Tibial nerve (tissue), 4 donors: ENCODE measurements around the gene RNF126. TPM values are rescaled to one million over a fixed set of nuclear protein-coding genes. Genes with fewer than 3 reads are reported as not detected.

Experiments used
- DNase-seq, 2 donors: peaks; one replicate each; pipeline ENCODE4 v3.0.0-alpha.2; 2019; ENCODE audit warnings: low spot score in 2 of 2
- H3K27ac ChIP-seq, 4 donors: fragments of 200-600 bp; sonication (generic) in 3 of 4; one replicate each; pipeline ENCODE4 v1.5.1; 2017 to 2019; ENCODE audit warnings: mild to moderate bottlenecking in 1 of 4
- H3K27me3 ChIP-seq, 2 donors: fragments of 200-600 bp; sonication (generic) in 1 of 2; one replicate each; pipeline versions ENCODE4 v1.5.1 to v1.6.0; 2017 to 2019
- H3K36me3 ChIP-seq, 3 donors: fragments of 200-600 bp; sonication (generic); one replicate each; pipeline ENCODE4 v1.5.1; 2018 to 2019
- H3K4me1 ChIP-seq, 4 donors: fragments of 200-600 bp; sonication (generic) in 3 of 4; one replicate each; pipeline ENCODE4 v1.5.1; 2017 to 2019
- H3K4me3 ChIP-seq, 4 donors: fragments of 200-600 bp; sonication (generic) in 3 of 4; one replicate each; pipeline ENCODE4 v1.5.1; 2017 to 2019; ENCODE audit warnings: mild to moderate bottlenecking in 1 of 4, moderate library complexity in 1 of 4
- H3K9me3 ChIP-seq, 4 donors: fragments of 200-600 bp; sonication (generic) in 3 of 4; one replicate each; pipeline ENCODE4 v1.5.1; 2017 to 2019
- EP300 ChIP-seq, 2 donors: sonication (generic); formaldehyde crosslinking; IDR thresholded peaks; one replicate each; pipeline ENCODE4 v1.6.1; 2017; ENCODE audit warnings: antibody characterized with exemption in 2 of 2, mild to moderate bottlenecking in 1 of 2
- POLR2A ChIP-seq, 2 donors: fragments of 450-650 bp; IDR thresholded peaks; one replicate each; pipeline ENCODE4 v1.6.1; 2017; ENCODE audit warnings: antibody characterized with exemption in 2 of 2, mild to moderate bottlenecking in 2 of 2, moderate library complexity in 2 of 2
- WGBS, 2 donors: methylation state at CpG; one replicate each; pipeline ENCODE4 v1.1.5; 2018; 5-methylcytosine and 5-hydroxymethylcytosine counted together
- total RNA-seq, 4 donors: library from RNA; depleted of rRNA; stranded (reverse); fragments of >200 nt; gene quantifications; one replicate each; pipeline ENCODE4 v1.1.0, GENCODE V29; 2016
- TF ChIP-seq, protein P1 (sequence below), 5 experiments: fragments of 200-600 bp in 3 of 5; fragments of 450-650 bp in 2 of 5; sonication (generic) in 3 of 5; IDR thresholded peaks; one replicate each; pipeline ENCODE4 v1.5.1; 2016 to 2019; ENCODE audit warnings: antibody characterized with exemption in 5 of 5, mild to moderate bottlenecking in 3 of 5, moderate library complexity in 2 of 5

Gene RNF126
- total RNA-seq, 4 donors from 2014 or later, result 38.0 to 90.9 (median 55.3) TPM

DNA sequence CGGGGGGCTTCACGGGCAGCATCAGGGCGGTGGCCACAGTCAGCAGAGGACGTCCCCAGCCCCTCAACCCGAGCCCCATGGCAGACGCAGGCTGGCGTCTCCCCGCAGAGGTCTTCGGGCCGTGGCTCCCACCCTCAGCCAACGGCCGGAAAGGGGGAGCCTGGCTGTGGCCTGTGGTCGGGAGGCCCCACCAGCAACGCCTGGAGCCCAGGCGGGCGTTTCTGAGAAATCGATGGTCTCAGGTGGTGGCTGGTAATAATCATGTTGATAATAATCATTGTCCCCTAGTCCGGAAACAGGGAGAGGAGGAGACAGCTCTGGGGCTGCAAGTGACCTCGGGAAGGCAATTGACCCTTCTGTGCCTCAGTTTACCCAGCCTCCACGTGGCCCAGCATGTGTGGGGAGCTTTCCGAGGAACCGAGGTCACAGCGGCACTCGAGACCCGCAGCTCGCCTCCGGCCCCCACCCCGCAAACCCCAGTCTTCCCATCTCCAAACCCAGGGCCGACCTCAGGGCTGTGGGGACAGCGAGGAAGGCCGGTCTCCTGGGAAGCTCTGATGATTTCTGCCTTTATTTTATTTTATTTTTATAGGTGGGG is 32.4 kb upstream of the RNF126 start, which contains the start of gene PRSS57:
Gene PRSS57 (minus strand): TSS at position 101 of the 598 bp plus-strand sequence. CDS start 22 bp downstream, at position 79.
- no peak for DNase-seq
- WGBS, 2 donors, result 54 to 65% methylated on average over 14 to 29 of the region's 31 CpGs
- Histone ChIP-seq H3K9me3 (no peaks in the 10 kb centered on the region), H3K27ac (no peak within 1 kb of the TSS), H3K36me3 (no peaks in the 10 kb centered on the region), H3K4me1 (no peaks in the 10 kb centered on the region), H3K27me3 (peaks cover 0 to 20% of the 10 kb centered on the region in 2 donors), H3K4me3 (no peak within 1 kb of the TSS)
- TF ChIP-seq EP300 (IDR thresholded peaks at IDR 0.05) (no peak), POLR2A (IDR thresholded peaks at IDR 0.05) (no peak)
- TF ChIP-seq, protein P1, sequence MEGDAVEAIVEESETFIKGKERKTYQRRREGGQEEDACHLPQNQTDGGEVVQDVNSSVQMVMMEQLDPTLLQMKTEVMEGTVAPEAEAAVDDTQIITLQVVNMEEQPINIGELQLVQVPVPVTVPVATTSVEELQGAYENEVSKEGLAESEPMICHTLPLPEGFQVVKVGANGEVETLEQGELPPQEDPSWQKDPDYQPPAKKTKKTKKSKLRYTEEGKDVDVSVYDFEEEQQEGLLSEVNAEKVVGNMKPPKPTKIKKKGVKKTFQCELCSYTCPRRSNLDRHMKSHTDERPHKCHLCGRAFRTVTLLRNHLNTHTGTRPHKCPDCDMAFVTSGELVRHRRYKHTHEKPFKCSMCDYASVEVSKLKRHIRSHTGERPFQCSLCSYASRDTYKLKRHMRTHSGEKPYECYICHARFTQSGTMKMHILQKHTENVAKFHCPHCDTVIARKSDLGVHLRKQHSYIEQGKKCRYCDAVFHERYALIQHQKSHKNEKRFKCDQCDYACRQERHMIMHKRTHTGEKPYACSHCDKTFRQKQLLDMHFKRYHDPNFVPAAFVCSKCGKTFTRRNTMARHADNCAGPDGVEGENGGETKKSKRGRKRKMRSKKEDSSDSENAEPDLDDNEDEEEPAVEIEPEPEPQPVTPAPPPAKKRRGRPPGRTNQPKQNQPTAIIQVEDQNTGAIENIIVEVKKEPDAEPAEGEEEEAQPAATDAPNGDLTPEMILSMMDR (IDR thresholded peaks at IDR 0.05), result no peak

DNA sequence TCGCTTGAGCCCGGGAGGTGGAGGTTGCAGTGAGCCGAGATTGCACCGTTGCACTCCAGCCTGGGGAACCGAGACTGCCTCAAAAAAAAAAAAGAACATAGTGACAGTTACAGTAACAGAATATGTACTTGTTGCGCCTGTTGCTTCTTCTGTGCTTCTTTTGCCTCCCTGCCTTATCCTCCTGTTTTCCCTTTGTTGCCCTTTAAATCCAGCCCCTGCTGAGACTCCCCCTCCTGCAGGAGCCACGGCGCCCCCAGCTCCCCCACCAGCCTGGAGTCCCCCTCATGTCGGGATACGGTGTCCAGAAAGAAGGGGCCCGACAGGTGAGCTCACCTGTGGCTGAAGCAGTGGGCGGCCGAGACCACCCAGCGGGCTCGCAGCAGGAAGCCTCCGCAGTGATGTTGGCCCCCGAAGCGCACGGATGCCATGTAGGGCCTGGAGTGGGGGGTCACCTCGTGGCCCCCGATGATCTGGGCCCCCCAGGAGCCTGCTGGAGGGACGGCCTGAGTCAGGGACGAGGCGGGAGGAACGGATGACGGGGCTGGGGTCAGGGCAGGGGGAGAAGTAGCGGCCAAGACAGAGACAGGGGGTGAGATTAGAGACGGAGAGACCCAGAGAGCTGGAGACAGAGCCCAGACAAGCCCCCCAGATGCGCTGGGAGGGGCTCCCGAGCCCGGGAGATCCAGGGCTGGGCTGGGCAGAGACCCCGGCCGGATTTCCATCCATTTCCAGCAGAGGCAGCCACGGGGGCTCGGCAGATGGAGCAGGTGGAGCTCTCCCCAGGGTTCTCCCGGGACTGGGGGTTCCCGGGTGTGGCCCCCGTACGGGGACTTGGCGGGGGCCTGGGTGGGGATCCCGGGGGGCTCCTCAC is 31.7 kb upstream of the RNF126 start:
- no peak overlapping the region for H3K4me3 ChIP-seq
- no peaks in the 10 kb centered on the region for H3K9me3 ChIP-seq
- H3K27ac ChIP-seq, result no peak overlapping the region
- TF ChIP-seq, protein P1 (IDR thresholded peaks at IDR 0.05), result no peak
- no peak for TF ChIP-seq POLR2A (IDR thresholded peaks at IDR 0.05)
- TF ChIP-seq EP300 (IDR thresholded peaks at IDR 0.05), result no peak
- 43 to 47% methylated on average over 34 to 36 of the region's 41 CpGs for WGBS, 2 donors
- DNase-seq, result no peak
- H3K36me3 ChIP-seq, result no peaks in the 10 kb centered on the region
- H3K4me1 ChIP-seq, result no peaks in the 10 kb centered on the region
- H3K27me3 ChIP-seq, result peaks cover 0 to 20% of the 10 kb centered on the region in 2 donors

DNA sequence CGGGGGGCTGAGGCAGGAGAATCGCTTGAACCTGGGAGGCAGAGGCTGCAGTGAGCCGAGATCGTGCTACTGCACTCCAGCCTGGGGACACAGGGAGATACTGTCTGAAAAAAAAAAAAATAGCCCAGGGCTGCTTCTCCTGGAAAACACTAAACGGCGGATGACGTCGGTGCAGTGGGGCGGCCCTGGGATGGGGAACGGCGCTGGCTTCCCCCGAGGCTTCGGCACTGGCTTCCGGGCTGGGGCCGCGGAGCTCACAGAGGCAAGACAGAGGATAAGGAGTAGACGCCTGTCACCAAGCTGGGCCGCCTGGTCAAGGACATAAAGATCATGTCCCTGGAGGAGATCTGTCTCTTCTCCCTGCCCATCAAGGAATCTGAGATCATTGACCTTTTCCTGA is 27.2 kb upstream of the RNF126 start:
- DNase-seq, result no peak
- TF ChIP-seq, protein P1 (IDR thresholded peaks at IDR 0.05), result no peak
- TF ChIP-seq POLR2A (IDR thresholded peaks at IDR 0.05) (no peak), EP300 (IDR thresholded peaks at IDR 0.05) (no peak)
- 64 to 66% methylated on average over 17 to 18 of the region's 18 CpGs for WGBS, 2 donors
- H3K9me3 ChIP-seq, result no peaks in the 10 kb centered on the region
- H3K27ac ChIP-seq, result no peak overlapping the region
- peaks cover 0 to 6% of the 10 kb centered on the region in 2 donors for H3K27me3 ChIP-seq
- H3K4me1 ChIP-seq, result peaks cover 0 to 6% (median 0%) of the 10 kb centered on the region in 4 donors
- H3K4me3 ChIP-seq, result no peak overlapping the region
- no peaks in the 10 kb centered on the region for H3K36me3 ChIP-seq

DNA sequence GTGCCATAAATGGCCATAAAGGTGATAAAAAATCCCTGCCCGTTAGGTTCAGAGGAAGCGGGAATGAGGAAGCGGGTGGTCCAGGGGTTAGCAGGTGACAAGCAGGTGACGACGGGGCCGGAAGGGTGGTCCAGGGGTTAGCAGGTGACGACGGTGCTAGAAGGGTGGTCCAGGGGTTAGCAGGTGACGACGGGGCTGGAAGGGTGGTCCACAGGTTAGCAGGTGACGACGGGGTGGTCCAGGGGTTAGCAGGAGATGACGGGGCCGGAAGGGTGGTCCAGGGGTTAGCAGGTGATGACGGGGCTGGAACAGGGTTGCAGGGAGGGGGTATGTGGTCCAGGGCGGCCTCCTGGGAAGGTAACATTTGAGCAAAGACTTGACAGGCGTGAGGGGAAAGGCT is 26.0 kb upstream of the RNF126 start:
- H3K36me3 ChIP-seq, result no peaks in the 10 kb centered on the region
- peaks cover 0 to 8% (median 0%) of the 10 kb centered on the region in 4 donors for H3K4me1 ChIP-seq
- TF ChIP-seq EP300 (IDR thresholded peaks at IDR 0.05), result no peak
- TF ChIP-seq, protein P1 (IDR thresholded peaks at IDR 0.05), result no peak
- no peak for TF ChIP-seq POLR2A (IDR thresholded peaks at IDR 0.05)
- H3K4me3 ChIP-seq, result no peak overlapping the region
- 83 to 92% methylated on average over 17 of the region's 17 CpGs for WGBS, 2 donors
- no peak overlapping the region for H3K27ac ChIP-seq
- H3K27me3 ChIP-seq, result no peaks in the 10 kb centered on the region
- no peaks in the 10 kb centered on the region for H3K9me3 ChIP-seq
- DNase-seq, result no peak

DNA sequence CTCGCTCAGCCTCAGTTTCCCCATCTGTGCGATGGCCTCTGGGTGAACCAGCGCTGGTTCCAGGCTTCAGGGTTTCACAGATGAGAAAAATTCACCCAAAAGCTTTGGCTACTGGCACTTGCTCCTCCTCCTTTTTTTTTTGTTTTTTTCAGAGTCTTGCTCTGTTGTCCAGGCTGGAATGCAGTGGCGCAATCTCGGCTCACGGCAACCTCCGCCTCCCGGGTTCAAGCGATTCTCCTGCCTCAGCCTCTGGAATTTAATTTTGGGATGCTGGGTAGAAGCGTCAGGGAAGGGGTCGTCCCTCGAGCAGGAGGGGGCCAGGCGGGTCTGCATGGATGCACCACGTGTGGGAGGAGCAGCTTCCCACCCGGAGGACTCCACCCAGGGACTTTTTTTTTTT is 25.2 kb upstream of the RNF126 start:
- DNase-seq, result no peak
- Histone ChIP-seq H3K27me3 (no peaks in the 10 kb centered on the region), H3K9me3 (no peaks in the 10 kb centered on the region), H3K4me1 (peaks cover 0 to 8% (median 0%) of the 10 kb centered on the region in 4 donors), H3K27ac (no peak overlapping the region), H3K4me3 (no peak overlapping the region), H3K36me3 (no peaks in the 10 kb centered on the region)
- TF ChIP-seq EP300 (IDR thresholded peaks at IDR 0.05) (no peak), POLR2A (IDR thresholded peaks at IDR 0.05) (no peak)
- TF ChIP-seq, protein P1 (IDR thresholded peaks at IDR 0.05), result no peak
- 71 to 75% methylated on average over 15 of the region's 15 CpGs for WGBS, 2 donors
